ENCODE measurements around the gene HIVEP3.

HIVEP3 gene

GRCh38 chr1:41738006-41738405 is 180.7 kb downstream of the HIVEP3 start:
- no peak for TF ChIP-seq POLR2A (IDR thresholded peaks at IDR 0.05; ENCODE audit: low read depth, low read length)
- TF ChIP-seq POLR2AphosphoS5 (IDR thresholded peaks at IDR 0.05; ENCODE audit: low read depth, low read length) = no peak
- no peak for TF ChIP-seq TAF1 (IDR thresholded peaks at IDR 0.05; ENCODE audit: low read depth, low read length)
- TF ChIP-seq POU2F2 (IDR thresholded peaks at IDR 0.05; ENCODE audit: low read depth, low read length) = no peak
- no peak for TF ChIP-seq SPI1 (IDR thresholded peaks at IDR 0.05; ENCODE audit: low read depth, low read length)
- no peak for TF ChIP-seq PAX5 (IDR thresholded peaks at IDR 0.05; ENCODE audit: insufficient read depth, low read length, severe bottlenecking)

GRCh38 chr1:41735631-41736260 is 183.0 kb downstream of the HIVEP3 start:
- FAIRE-seq (no peak), DNase-seq (ENCODE audit: insufficient read length, low spot score) (no peak)
- TF ChIP-seq POLR2A (IDR thresholded peaks at IDR 0.05; ENCODE audit: low read depth, low read length) (no peak), PAX5 (IDR thresholded peaks at IDR 0.05; ENCODE audit: insufficient read depth, low read length, severe bottlenecking) (no peak), POLR2AphosphoS5 (IDR thresholded peaks at IDR 0.05; ENCODE audit: low read depth, low read length) (no peak), SPI1 (IDR thresholded peaks at IDR 0.05; ENCODE audit: low read depth, low read length) (no peak), TAF1 (IDR thresholded peaks at IDR 0.05; ENCODE audit: low read depth, low read length) (no peak), POU2F2 (IDR thresholded peaks at IDR 0.05; ENCODE audit: low read depth, low read length) (no peak)

More at GRCh38 chr1:41738006-41738405, 180.7 kb downstream of the HIVEP3 start:
- no peak for DNase-seq (ENCODE audit: insufficient read length, low spot score)
- peak; percentile 79 for FAIRE-seq

- FAIRE-seq = peak; percentile 50
- no peak for TF ChIP-seq TAF1 (IDR thresholded peaks at IDR 0.05; ENCODE audit: low read depth, low read length)
- TF ChIP-seq POLR2A (IDR thresholded peaks at IDR 0.05; ENCODE audit: low read depth, low read length) = no peak
- no peak for TF ChIP-seq POLR2AphosphoS5 (IDR thresholded peaks at IDR 0.05; ENCODE audit: low read depth, low read length)
- no peak for TF ChIP-seq POU2F2 (IDR thresholded peaks at IDR 0.05; ENCODE audit: low read depth, low read length)
- no peak for TF ChIP-seq PAX5 (IDR thresholded peaks at IDR 0.05; ENCODE audit: insufficient read depth, low read length, severe bottlenecking)
- no peak for TF ChIP-seq SPI1 (IDR thresholded peaks at IDR 0.05; ENCODE audit: low read depth, low read length)
- no peak for DNase-seq (ENCODE audit: insufficient read length, low spot score)
Measured at GRCh38 chr1:41735139-41735538, 183.6 kb downstream of the HIVEP3 start.

GRCh38 chr1:41734201-41734970 is 184.3 kb downstream of the HIVEP3 start:
- DNase-seq (ENCODE audit: insufficient read length, low spot score) (no peak), FAIRE-seq (no peak)
- TF ChIP-seq POU2F2 (IDR thresholded peaks at IDR 0.05; ENCODE audit: low read depth, low read length) (no peak), POLR2A (IDR thresholded peaks at IDR 0.05; ENCODE audit: low read depth, low read length) (no peak), SPI1 (IDR thresholded peaks at IDR 0.05; ENCODE audit: low read depth, low read length) (no peak), PAX5 (IDR thresholded peaks at IDR 0.05; ENCODE audit: insufficient read depth, low read length, severe bottlenecking) (no peak), TAF1 (IDR thresholded peaks at IDR 0.05; ENCODE audit: low read depth, low read length) (no peak)

- FAIRE-seq = no peak
- no peak for DNase-seq (ENCODE audit: insufficient read length, low spot score)
- TF ChIP-seq POLR2A (IDR thresholded peaks at IDR 0.05; ENCODE audit: low read depth, low read length) (no peak), PAX5 (IDR thresholded peaks at IDR 0.05; ENCODE audit: insufficient read depth, low read length, severe bottlenecking) (no peak), POLR2AphosphoS5 (IDR thresholded peaks at IDR 0.05; ENCODE audit: low read depth, low read length) (no peak), TAF1 (IDR thresholded peaks at IDR 0.05; ENCODE audit: low read depth, low read length) (no peak), SPI1 (IDR thresholded peaks at IDR 0.05; ENCODE audit: low read depth, low read length) (no peak), POU2F2 (IDR thresholded peaks at IDR 0.05; ENCODE audit: low read depth, low read length) (no peak)
Measured at GRCh38 chr1:41733725-41734124, 185.0 kb downstream of the HIVEP3 start.

- no peak for FAIRE-seq
- no peak for TF ChIP-seq PAX5 (IDR thresholded peaks at IDR 0.05; ENCODE audit: insufficient read depth, low read length, severe bottlenecking)
- TF ChIP-seq SPI1 (IDR thresholded peaks at IDR 0.05; ENCODE audit: low read depth, low read length) = no peak
- no peak for TF ChIP-seq POLR2AphosphoS5 (IDR thresholded peaks at IDR 0.05; ENCODE audit: low read depth, low read length)
- TF ChIP-seq POU2F2 (IDR thresholded peaks at IDR 0.05; ENCODE audit: low read depth, low read length) = no peak
- no peak for TF ChIP-seq POLR2A (IDR thresholded peaks at IDR 0.05; ENCODE audit: low read depth, low read length)
- TF ChIP-seq TAF1 (IDR thresholded peaks at IDR 0.05; ENCODE audit: low read depth, low read length) = no peak
- no peak for DNase-seq (ENCODE audit: insufficient read length, low spot score)
Measured at GRCh38 chr1:41733021-41733420, 185.7 kb downstream of the HIVEP3 start.

- FAIRE-seq = no peak
- no peak for DNase-seq (ENCODE audit: insufficient read length, low spot score)
- TF ChIP-seq POU2F2 (IDR thresholded peaks at IDR 0.05; ENCODE audit: low read depth, low read length) = no peak
- no peak for TF ChIP-seq TAF1 (IDR thresholded peaks at IDR 0.05; ENCODE audit: low read depth, low read length)
- no peak for TF ChIP-seq POLR2AphosphoS5 (IDR thresholded peaks at IDR 0.05; ENCODE audit: low read depth, low read length)
- TF ChIP-seq SPI1 (IDR thresholded peaks at IDR 0.05; ENCODE audit: low read depth, low read length) = no peak
- no peak for TF ChIP-seq PAX5 (IDR thresholded peaks at IDR 0.05; ENCODE audit: insufficient read depth, low read length, severe bottlenecking)
- no peak for TF ChIP-seq POLR2A (IDR thresholded peaks at IDR 0.05; ENCODE audit: low read depth, low read length)
Measured at GRCh38 chr1:41731516-41732030, 187.1 kb downstream of the HIVEP3 start.

GRCh38 chr1:41730806-41731205 is 187.9 kb downstream of the HIVEP3 start:
- TF ChIP-seq POLR2A (IDR thresholded peaks at IDR 0.05; ENCODE audit: low read depth, low read length) (no peak), PAX5 (IDR thresholded peaks at IDR 0.05; ENCODE audit: insufficient read depth, low read length, severe bottlenecking) (no peak), POU2F2 (IDR thresholded peaks at IDR 0.05; ENCODE audit: low read depth, low read length) (no peak), SPI1 (IDR thresholded peaks at IDR 0.05; ENCODE audit: low read depth, low read length) (no peak), TAF1 (IDR thresholded peaks at IDR 0.05; ENCODE audit: low read depth, low read length) (no peak), POLR2AphosphoS5 (IDR thresholded peaks at IDR 0.05; ENCODE audit: low read depth, low read length) (no peak)
- peak; percentile 71 for FAIRE-seq
- no peak for DNase-seq (ENCODE audit: insufficient read length, low spot score)

Measured in GM12891 (cell line).